Endothelial cell of umbilical vein (primary cell): ENCODE results near the gene ETFA.

Experiments
- CTCF ChIP-seq, 2 donors: IDR thresholded peaks; 1 replicate in 1 of 2; 2 replicates in 1 of 2; pipeline ENCODE4 v1.5.1; 2011; ENCODE audit warnings: low read length in 2 of 2, mild to moderate bottlenecking in 2 of 2, moderate library complexity in 2 of 2, control low read depth in 1 of 2, inconsistent platforms in 1 of 2, low read depth in 1 of 2; ENCODE audit not compliant: insufficient read depth in 1 of 2; ENCODE audit errors: extremely low read depth in 1 of 2
- FOS ChIP-seq: IDR thresholded peaks from 2 replicates; pipeline ENCODE4 v1.6.1; 2011; ENCODE audit warnings: mild to moderate bottlenecking, low read length, moderate library complexity, borderline replicate concordance; ENCODE audit not compliant: insufficient read depth
- POLR2A ChIP-seq: IDR thresholded peaks from 2 replicates; pipeline ENCODE4 v1.6.1; 2012; ENCODE audit warnings: low read depth, mild to moderate bottlenecking, control low read depth, low read length
- POLR2AphosphoS5 ChIP-seq: IDR thresholded peaks from 2 replicates; pipeline ENCODE4 v1.6.1; 2012; ENCODE audit warnings: low read depth, mild to moderate bottlenecking, control low read depth, low read length, moderate library complexity; ENCODE audit not compliant: insufficient read depth

GRCh38 chr15:76217882-76218217, 93.4 kb downstream of the ETFA start:
- no peak for TF ChIP-seq POLR2A
- TF ChIP-seq POLR2AphosphoS5 = no peak
- no peak for TF ChIP-seq CTCF (IDR thresholded peaks at IDR 0.05; ENCODE audit: extremely low read depth in 1 of 2, insufficient read depth in 1 of 2, low read depth in 1 of 2, low read length in 2 of 2)
- TF ChIP-seq FOS = no peak
